ENCODE data around the gene GRIK4. TPM values are rescaled to one million over a fixed set of nuclear protein-coding genes. Genes with fewer than 3 reads are reported as not detected.

The GRIK4 gene
- total RNA-seq, 1 donor from 2014 or later, result 0.39 TPM

- DNase-seq, result no peak
Measured at GRCh38 chr11:120814531-120815318, 303.2 kb downstream of the GRIK4 start.

- no peak for DNase-seq
Measured at GRCh38 chr11:120815319-120816100, 304.0 kb downstream of the GRIK4 start.

GRCh38 chr11:120816176-120816575, 304.6 kb downstream of the GRIK4 start:
- DNase-seq, result no peak

- DNase-seq, result no peak
Measured at GRCh38 chr11:120816711-120817110, 305.2 kb downstream of the GRIK4 start.

- no peak for DNase-seq
Measured at GRCh38 chr11:120817158-120817557, 305.6 kb downstream of the GRIK4 start.

- DNase-seq, result no peak
Measured at GRCh38 chr11:120818097-120818496, 306.5 kb downstream of the GRIK4 start.

- no peak for DNase-seq
Measured at GRCh38 chr11:120819003-120819402, 307.5 kb downstream of the GRIK4 start.

GRCh38 chr11:120819437-120820365, 308.2 kb downstream of the GRIK4 start:
- no peak for DNase-seq

- DNase-seq, result no peak
Measured at GRCh38 chr11:120823159-120823558, 311.6 kb downstream of the GRIK4 start.

GRCh38 chr11:120824242-120824641, 312.7 kb downstream of the GRIK4 start:
- DNase-seq, result no peak

- DNase-seq, result no peak
Measured at GRCh38 chr11:120827198-120827597, 315.6 kb downstream of the GRIK4 start.

GRCh38 chr11:120827820-120828219, 316.3 kb downstream of the GRIK4 start:
- no peak for DNase-seq

GRCh38 chr11:120828847-120829246, 317.3 kb downstream of the GRIK4 start:
- DNase-seq, result no peak

GRCh38 chr11:120830085-120830620, 318.6 kb downstream of the GRIK4 start:
- no peak for DNase-seq

GRCh38 chr11:120832481-120833238, 321.1 kb downstream of the GRIK4 start:
- no peak for DNase-seq

- DNase-seq, result no peak
Measured at GRCh38 chr11:120834686-120835210, 323.2 kb downstream of the GRIK4 start.

GRCh38 chr11:120835601-120836228, 324.2 kb downstream of the GRIK4 start:
- DNase-seq, result no peak

GRCh38 chr11:120837696-120838095, 326.1 kb downstream of the GRIK4 start:
- DNase-seq, result no peak

GRCh38 chr11:120839201-120839600, 327.7 kb downstream of the GRIK4 start:
- no peak for DNase-seq

GRCh38 chr11:120839846-120840402, 328.4 kb downstream of the GRIK4 start:
- DNase-seq, result no peak
